H9 (cell line): Measurements from ENCODE around the gene PDE4B. TPM values are rescaled to one million over a fixed set of nuclear protein-coding genes. Genes with fewer than 3 reads are reported as not detected.

Experiments
- DNase-seq: peaks from one replicate; pipeline ENCODE4 v3.0.0-alpha.2; 2017
- H2AFZ ChIP-seq: one replicate; pipeline ENCODE4 v1.6.1; 2013; ENCODE audit warnings: mild to moderate bottlenecking, low read length, control low read depth, moderate library complexity
- H2AK5ac ChIP-seq: 2 replicates; pipeline ENCODE4 v1.6.1; 2013; ENCODE audit warnings: low read length, control low read depth, mixed read lengths; ENCODE audit not compliant: insufficient read length
- H2BK120ac ChIP-seq: one replicate; pipeline ENCODE4 v1.6.1; 2013; ENCODE audit warnings: low read depth, mild to moderate bottlenecking, low read length, control low read depth, inconsistent platforms; ENCODE audit not compliant: poor library complexity, severe bottlenecking
- H2BK12ac ChIP-seq: 2 replicates; pipeline ENCODE4 v1.6.1; 2013; ENCODE audit warnings: low read length, control low read depth, mixed read lengths, low read depth; ENCODE audit not compliant: insufficient read length
- H2BK15ac ChIP-seq: 2 replicates; pipeline ENCODE4 v1.6.1; 2013; ENCODE audit warnings: low read depth, low read length, control low read depth
- H2BK20ac ChIP-seq: one replicate; pipeline ENCODE4 v1.6.1; 2013; ENCODE audit warnings: low read depth, mild to moderate bottlenecking, low read length, control low read depth, inconsistent platforms; ENCODE audit not compliant: poor library complexity, severe bottlenecking
- H2BK5ac ChIP-seq: 2 replicates; pipeline ENCODE4 v1.6.1; 2013; ENCODE audit warnings: low read length, control low read depth, mixed read lengths; ENCODE audit not compliant: insufficient read length
- H3K14ac ChIP-seq: 2 replicates; pipeline ENCODE4 v1.6.1; 2013; ENCODE audit warnings: low read length, control low read depth; ENCODE audit not compliant: insufficient read depth
- H3K18ac ChIP-seq: 2 replicates; pipeline ENCODE4 v1.6.1; 2013; ENCODE audit warnings: low read depth, mild to moderate bottlenecking, mixed read lengths, low read length, control low read depth; ENCODE audit not compliant: insufficient read length
- H3K23ac ChIP-seq: 2 replicates; pipeline ENCODE4 v1.6.1; 2013; ENCODE audit warnings: low read length, control low read depth, mixed read lengths, low read depth; ENCODE audit not compliant: insufficient read length
- H3K23me2 ChIP-seq: 2 replicates; pipeline ENCODE4 v1.6.1; 2013; ENCODE audit warnings: low read depth, mild to moderate bottlenecking, mixed read lengths, low read length, control low read depth; ENCODE audit not compliant: insufficient read length, poor library complexity, severe bottlenecking
- H3K27ac ChIP-seq: 2 replicates; pipeline ENCODE4 v1.5.1; 2013; ENCODE audit warnings: low read length, control low read depth, mixed read lengths, low read depth; ENCODE audit not compliant: insufficient read length
- H3K27me3 ChIP-seq: 2 replicates; pipeline ENCODE4 v1.6.1; 2013; ENCODE audit warnings: low read length, control low read depth, inconsistent platforms; ENCODE audit not compliant: insufficient read depth
- H3K4ac ChIP-seq: 2 replicates; pipeline ENCODE4 v1.6.1; 2013; ENCODE audit warnings: low read depth, mild to moderate bottlenecking, control low read depth, inconsistent platforms, low read length, moderate library complexity
- H3K4me1 ChIP-seq: 2 replicates; pipeline ENCODE4 v1.6.1; 2013; ENCODE audit warnings: low read length, control low read depth, inconsistent platforms; ENCODE audit not compliant: insufficient read depth
- H3K4me2 ChIP-seq: 2 replicates; pipeline ENCODE4 v1.6.1; 2013; ENCODE audit warnings: low read length, control low read depth, mixed read lengths; ENCODE audit not compliant: insufficient read length, insufficient read depth
- H3K56ac ChIP-seq: 2 replicates; pipeline ENCODE4 v1.6.1; 2013; ENCODE audit warnings: low read depth, mild to moderate bottlenecking, mixed read lengths, low read length, control low read depth; ENCODE audit not compliant: insufficient read length
- H3K79me1 ChIP-seq: 2 replicates; pipeline ENCODE4 v1.6.1; 2013; ENCODE audit warnings: low read depth, mild to moderate bottlenecking, moderate library complexity, low read length, control low read depth, inconsistent platforms; ENCODE audit not compliant: insufficient read depth, poor library complexity, severe bottlenecking
- H3K79me2 ChIP-seq: 2 replicates; pipeline ENCODE4 v1.6.1; 2013; ENCODE audit warnings: low read length, control low read depth, inconsistent platforms; ENCODE audit not compliant: insufficient read depth
- H3K9ac ChIP-seq: 2 replicates; pipeline ENCODE4 v1.6.1; 2013; ENCODE audit warnings: low read length, control low read depth, mixed read lengths; ENCODE audit not compliant: insufficient read length; ENCODE audit errors: extremely low read depth
- H3K9me3 ChIP-seq: one replicate; pipeline ENCODE4 v1.6.1; 2013; ENCODE audit warnings: low read depth, low read length, inconsistent platforms; ENCODE audit not compliant: control insufficient read depth
- H3T11ph ChIP-seq: one replicate; pipeline ENCODE4 v1.6.1; 2013; ENCODE audit warnings: mild to moderate bottlenecking, low read length, control low read depth, inconsistent platforms
- H4K20me1 ChIP-seq: one replicate; pipeline ENCODE4 v1.6.1; 2013; ENCODE audit not compliant: control insufficient read depth, insufficient read length, insufficient read depth
- H4K5ac ChIP-seq: 2 replicates; pipeline ENCODE4 v1.6.1; 2013; ENCODE audit warnings: low read depth, mild to moderate bottlenecking, mixed read lengths, low read length, control low read depth; ENCODE audit not compliant: insufficient read length
- H4K8ac ChIP-seq: replicated peaks from 2 replicates; pipeline ENCODE4 v1.6.1; 2013; ENCODE audit warnings: low read length, control low read depth, mixed read lengths, low read depth; ENCODE audit not compliant: insufficient read length
- H4K91ac ChIP-seq: 2 replicates; pipeline ENCODE4 v1.6.1; 2013; ENCODE audit warnings: low read depth, mild to moderate bottlenecking, moderate library complexity, mixed read lengths, low read length, control low read depth; ENCODE audit not compliant: insufficient read length
- H3K27ac Mint-ChIP-seq, 3 experiments: 2 replicates in 2 of 3; 3 replicates in 1 of 3; pipeline ENCODE4 v1.8.0; 2020 to 2021; ENCODE audit warnings: mixed read lengths in 3 of 3, mild to moderate bottlenecking in 1 of 3, moderate library complexity in 1 of 3
- H3K27me3 Mint-ChIP-seq: 2 replicates; pipeline ENCODE4 v1.8.0; 2021; ENCODE audit warnings: low read depth, mild to moderate bottlenecking, moderate library complexity, mixed read lengths
- H3K36me3 Mint-ChIP-seq, 3 experiments: 2 replicates in 2 of 3; 3 replicates in 1 of 3; pipeline ENCODE4 v1.8.0; 2020 to 2021; ENCODE audit warnings: low read depth in 3 of 3, mixed read lengths in 3 of 3; ENCODE audit not compliant: insufficient read depth in 1 of 3
- H3K4me1 Mint-ChIP-seq, 2 experiments: 2 replicates each; pipeline ENCODE4 v1.8.0; 2020; ENCODE audit warnings: mixed read lengths in 2 of 2
- H3K4me3 Mint-ChIP-seq, 2 experiments: 2 replicates in 1 of 2; 3 replicates in 1 of 2; pipeline ENCODE4 v1.8.0; 2020 to 2021; ENCODE audit warnings: mild to moderate bottlenecking in 2 of 2, mixed read lengths in 2 of 2, moderate library complexity in 1 of 2
- H3K9me3 Mint-ChIP-seq, 2 experiments: 2 replicates in 1 of 2; 3 replicates in 1 of 2; pipeline ENCODE4 v1.8.0; 2020; ENCODE audit warnings: mild to moderate bottlenecking in 2 of 2, mixed read lengths in 2 of 2, moderate library complexity in 1 of 2
- WGBS: extraction: QIAGEN DNeasy Blood & Tissue Kit; methylation state at CpG from one replicate; pipeline ENCODE4 v1.1.7; 2013; ENCODE audit warnings: missing lambda C conversion rate, low lambda C conversion rate, mixed read lengths; ENCODE audit not compliant: insufficient read length; ENCODE audit errors: extremely low coverage; 5-methylcytosine and 5-hydroxymethylcytosine counted together
- total RNA-seq: library from RNA; stranded (reverse); gene quantifications from 2 replicates; pipeline ENCODE4 v1.2.1, GENCODE V29; 2021
- TF ChIP-seq, protein P1 (sequence below): fragments of 200-600 bp; sonication (generic); conservative IDR thresholded peaks from 3 replicates; pipeline ENCODE4 v1.8.0; 2021; ENCODE audit warnings: antibody characterized with exemption, mild to moderate bottlenecking

PDE4B gene
- total RNA-seq, 1 experiment from 2014 or later, result 19.8 TPM

DNA sequence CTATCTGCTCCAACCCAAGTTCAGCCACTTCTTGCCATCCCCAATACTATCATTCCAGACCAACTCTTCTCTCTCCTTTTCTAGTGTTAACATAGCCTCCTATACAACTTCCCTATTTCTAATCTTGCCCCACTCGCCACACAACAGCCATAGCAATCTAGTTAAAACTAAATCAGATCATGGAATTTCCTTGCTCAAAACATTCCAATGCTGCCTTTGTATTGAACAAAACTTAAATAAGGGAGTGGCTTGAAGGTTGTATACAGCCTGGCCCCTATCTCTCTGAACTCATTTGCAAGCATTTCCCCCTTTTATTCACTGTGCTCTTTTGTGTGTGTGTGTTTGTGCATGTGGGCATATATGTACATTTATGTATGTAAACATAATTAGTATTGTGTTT is 623.2 kb downstream of the PDE4B start:
- H3K27ac ChIP-seq, result no peak overlapping the region
- H3K23ac ChIP-seq, result no peak overlapping the region
- no peak overlapping the region for H4K5ac ChIP-seq
- Mint-ChIP-seq H3K27me3 (peaks cover 3% of the 10 kb centered on the region), H3K4me3 (no peak overlapping the region), H3K4me1 (peaks cover 9 to 10% of the 10 kb centered on the region in 2 experiments), H3K36me3 (peaks cover 10 to 41% (median 32%) of the 10 kb centered on the region in 3 experiments; a peak in 6 of 7 replicates), H3K27ac (no peak overlapping the region), H3K9me3 (peaks cover 34 to 37% of the 10 kb centered on the region in 2 experiments)
- DNase-seq, result no peak
- no peaks in the 10 kb centered on the region; the same call in 1 of the 2 replicates for H3K27me3 ChIP-seq
- H4K91ac ChIP-seq, result no peak overlapping the region
- no peak overlapping the region for H3K18ac ChIP-seq
- H3K9me3 ChIP-seq, result peaks cover 23% of the 10 kb centered on the region
- H3K56ac ChIP-seq, result no peak overlapping the region
- no peak overlapping the region for H2BK120ac ChIP-seq
- no peaks in the 10 kb centered on the region for H3K4me1 ChIP-seq
- no peak overlapping the region for H3K14ac ChIP-seq
- H3K4ac ChIP-seq, result no peak overlapping the region
- no peak overlapping the region for H2AK5ac ChIP-seq
- no peak overlapping the region for H4K8ac ChIP-seq
- H2BK15ac ChIP-seq, result no peak overlapping the region
- H2BK20ac ChIP-seq, result no peak overlapping the region
- H2AFZ ChIP-seq, result no peak overlapping the region
- H3K79me1 ChIP-seq, result no peaks in the 10 kb centered on the region
- no peak overlapping the region for H3K4me2 ChIP-seq
- no peaks in the 10 kb centered on the region for H3K79me2 ChIP-seq
- H3K23me2 ChIP-seq, result no peaks in the 10 kb centered on the region
- TF ChIP-seq, protein P1, sequence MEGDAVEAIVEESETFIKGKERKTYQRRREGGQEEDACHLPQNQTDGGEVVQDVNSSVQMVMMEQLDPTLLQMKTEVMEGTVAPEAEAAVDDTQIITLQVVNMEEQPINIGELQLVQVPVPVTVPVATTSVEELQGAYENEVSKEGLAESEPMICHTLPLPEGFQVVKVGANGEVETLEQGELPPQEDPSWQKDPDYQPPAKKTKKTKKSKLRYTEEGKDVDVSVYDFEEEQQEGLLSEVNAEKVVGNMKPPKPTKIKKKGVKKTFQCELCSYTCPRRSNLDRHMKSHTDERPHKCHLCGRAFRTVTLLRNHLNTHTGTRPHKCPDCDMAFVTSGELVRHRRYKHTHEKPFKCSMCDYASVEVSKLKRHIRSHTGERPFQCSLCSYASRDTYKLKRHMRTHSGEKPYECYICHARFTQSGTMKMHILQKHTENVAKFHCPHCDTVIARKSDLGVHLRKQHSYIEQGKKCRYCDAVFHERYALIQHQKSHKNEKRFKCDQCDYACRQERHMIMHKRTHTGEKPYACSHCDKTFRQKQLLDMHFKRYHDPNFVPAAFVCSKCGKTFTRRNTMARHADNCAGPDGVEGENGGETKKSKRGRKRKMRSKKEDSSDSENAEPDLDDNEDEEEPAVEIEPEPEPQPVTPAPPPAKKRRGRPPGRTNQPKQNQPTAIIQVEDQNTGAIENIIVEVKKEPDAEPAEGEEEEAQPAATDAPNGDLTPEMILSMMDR, result no peak
- no peaks in the 10 kb centered on the region for H4K20me1 ChIP-seq
- WGBS, result no CpG with 5 or more reads among the region's 1 CpG
- no peak overlapping the region for H2BK5ac ChIP-seq
- no peak overlapping the region for H2BK12ac ChIP-seq
- H3K9ac ChIP-seq, result no peak overlapping the region
- H3T11ph ChIP-seq, result no peak overlapping the region
